Endodermal cell (in vitro differentiated cells): ENCODE data around the gene ARHGEF12. TPM values are rescaled to one million over a fixed set of nuclear protein-coding genes. Genes with fewer than 3 reads are reported as not detected.

Experiments used
- DNase-seq: peaks from one replicate; pipeline ENCODE4 v3.0.0-alpha.2; 2017
- H3K27ac ChIP-seq: 2 replicates; pipeline ENCODE4 v1.5.1; 2013; ENCODE audit warnings: mild to moderate bottlenecking, low read depth, low read length, moderate library complexity
- H3K27me3 ChIP-seq: 2 replicates; pipeline ENCODE4 v1.6.1; 2013; ENCODE audit warnings: mild to moderate bottlenecking, low read length, moderate library complexity; ENCODE audit not compliant: insufficient read depth, control insufficient read depth, poor library complexity, severe bottlenecking
- H3K36me3 ChIP-seq: 2 replicates; pipeline ENCODE4 v1.7.0; 2013; ENCODE audit warnings: mild to moderate bottlenecking, low read length, moderate library complexity; ENCODE audit not compliant: control insufficient read depth, insufficient read depth
- H3K4me1 ChIP-seq: one replicate; pipeline ENCODE4 v1.7.0; 2013; ENCODE audit warnings: low read length; ENCODE audit not compliant: control insufficient read depth, insufficient read depth
- H3K4me3 ChIP-seq: 2 replicates; pipeline ENCODE4 v1.5.1; 2013; ENCODE audit warnings: mild to moderate bottlenecking, low read length, moderate library complexity
- H3K9ac ChIP-seq: 2 replicates; pipeline ENCODE4 v1.6.1; 2013; ENCODE audit warnings: mild to moderate bottlenecking, low read length, moderate library complexity; ENCODE audit not compliant: poor library complexity, severe bottlenecking; ENCODE audit errors: extremely low read depth
- H3K9me3 ChIP-seq: 2 replicates; pipeline ENCODE4 v1.6.1; 2013; ENCODE audit warnings: mild to moderate bottlenecking, low read length, moderate library complexity; ENCODE audit not compliant: control insufficient read depth
- H3K27ac Mint-ChIP-seq: 2 replicates; pipeline ENCODE4 v1.8.0; 2020; ENCODE audit warnings: mixed read lengths
- H3K27me3 Mint-ChIP-seq: 2 replicates; pipeline ENCODE4 v1.8.0; 2021; ENCODE audit warnings: mild to moderate bottlenecking, mixed read lengths; ENCODE audit not compliant: insufficient read depth
- H3K36me3 Mint-ChIP-seq: 2 replicates; pipeline ENCODE4 v1.8.0; 2020; ENCODE audit warnings: low read depth, mixed read lengths
- H3K4me1 Mint-ChIP-seq: 2 replicates; pipeline ENCODE4 v1.8.0; 2020; ENCODE audit warnings: mixed read lengths
- H3K4me3 Mint-ChIP-seq: 2 replicates; pipeline ENCODE4 v1.8.0; 2020; ENCODE audit warnings: mild to moderate bottlenecking, moderate library complexity, mixed read lengths
- H3K9me3 Mint-ChIP-seq: 2 replicates; pipeline ENCODE4 v1.8.0; 2020; ENCODE audit warnings: mild to moderate bottlenecking, mixed read lengths
- WGBS, 2 experiments: methylation state at CpG; one replicate each; pipeline versions ENCODE4 v1.1.5 to v1.1.7; 2013; ENCODE audit warnings: missing lambda C conversion rate in 2 of 2, mixed read lengths in 1 of 2; ENCODE audit not compliant: insufficient coverage in 1 of 2, insufficient read length in 1 of 2; 5-methylcytosine and 5-hydroxymethylcytosine counted together
- total RNA-seq, 2 donors: library from RNA; stranded (reverse); fragmentation: NEBNext Ultra II Directional in 1 of 2; extraction: Animal tissue kit (Norgen Biotek cat#: 25700) in 1 of 2; gene quantifications; 2 replicates in 1 of 2; 3 replicates in 1 of 2; pipeline ENCODE4 v1.2.1, GENCODE V29; 2021
- TF ChIP-seq, protein P1 (sequence below): fragments of 200-600 bp; sonication (generic); conservative IDR thresholded peaks from 2 replicates; pipeline ENCODE4 v1.5.0; 2021; ENCODE audit warnings: antibody characterized with exemption, mild to moderate bottlenecking

ARHGEF12 gene
- total RNA-seq, 2 donors from 2014 or later: 35.3 to 38.7 TPM

DNA sequence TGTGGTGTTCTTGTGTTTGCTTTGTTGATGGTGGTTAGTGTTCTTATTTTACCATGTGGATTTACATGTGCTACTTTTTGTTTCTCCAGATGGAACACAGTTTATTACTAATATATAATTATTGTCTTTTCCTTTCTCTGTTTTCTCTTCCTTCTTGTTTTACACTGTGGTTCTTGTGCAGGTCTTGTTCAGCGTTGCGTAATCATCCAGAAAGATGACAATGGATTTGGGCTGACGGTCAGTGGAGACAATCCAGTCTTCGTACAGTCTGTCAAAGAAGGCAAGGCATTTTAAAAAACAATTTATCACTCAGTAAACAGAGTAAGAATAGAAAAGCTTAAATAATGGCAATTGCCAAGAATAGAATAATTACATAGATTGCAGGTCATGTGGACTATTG, 84.4 kb downstream of the ARHGEF12 start:
- Histone ChIP-seq H3K27me3 (no peaks in the 10 kb centered on the region), H3K4me1 (no peaks in the 10 kb centered on the region), H3K27ac (no peak overlapping the region), H3K4me3 (no peak overlapping the region), H3K36me3 (peaks cover 32% of the 10 kb centered on the region), H3K9me3 (no peaks in the 10 kb centered on the region), H3K9ac (no peak overlapping the region)
- H3K4me3 Mint-ChIP-seq: no peak overlapping the region
- H3K36me3 Mint-ChIP-seq: peaks cover 38% of the 10 kb centered on the region
- TF ChIP-seq, protein P1, sequence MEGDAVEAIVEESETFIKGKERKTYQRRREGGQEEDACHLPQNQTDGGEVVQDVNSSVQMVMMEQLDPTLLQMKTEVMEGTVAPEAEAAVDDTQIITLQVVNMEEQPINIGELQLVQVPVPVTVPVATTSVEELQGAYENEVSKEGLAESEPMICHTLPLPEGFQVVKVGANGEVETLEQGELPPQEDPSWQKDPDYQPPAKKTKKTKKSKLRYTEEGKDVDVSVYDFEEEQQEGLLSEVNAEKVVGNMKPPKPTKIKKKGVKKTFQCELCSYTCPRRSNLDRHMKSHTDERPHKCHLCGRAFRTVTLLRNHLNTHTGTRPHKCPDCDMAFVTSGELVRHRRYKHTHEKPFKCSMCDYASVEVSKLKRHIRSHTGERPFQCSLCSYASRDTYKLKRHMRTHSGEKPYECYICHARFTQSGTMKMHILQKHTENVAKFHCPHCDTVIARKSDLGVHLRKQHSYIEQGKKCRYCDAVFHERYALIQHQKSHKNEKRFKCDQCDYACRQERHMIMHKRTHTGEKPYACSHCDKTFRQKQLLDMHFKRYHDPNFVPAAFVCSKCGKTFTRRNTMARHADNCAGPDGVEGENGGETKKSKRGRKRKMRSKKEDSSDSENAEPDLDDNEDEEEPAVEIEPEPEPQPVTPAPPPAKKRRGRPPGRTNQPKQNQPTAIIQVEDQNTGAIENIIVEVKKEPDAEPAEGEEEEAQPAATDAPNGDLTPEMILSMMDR: no peak
- 91 to 100% methylated on average over 2 to 4 of the region's 4 CpGs for WGBS, 2 experiments
- peaks cover 2% of the 10 kb centered on the region for H3K4me1 Mint-ChIP-seq
- no peaks in the 10 kb centered on the region for H3K27me3 Mint-ChIP-seq
- DNase-seq: no peak
- H3K27ac Mint-ChIP-seq: no peak overlapping the region
- no peaks in the 10 kb centered on the region for H3K9me3 Mint-ChIP-seq

- H3K27me3 ChIP-seq: no peaks in the 10 kb centered on the region
- no peaks in the 10 kb centered on the region for H3K9me3 ChIP-seq
- Mint-ChIP-seq H3K27me3 (no peaks in the 10 kb centered on the region), H3K4me3 (no peak overlapping the region), H3K4me1 (peaks cover 2% of the 10 kb centered on the region), H3K36me3 (peaks cover 27% of the 10 kb centered on the region), H3K27ac (peak overlapping the region; percentile 46), H3K9me3 (no peaks in the 10 kb centered on the region)
- 86 to 94% methylated on average over 3 of the region's 3 CpGs for WGBS, 2 experiments
- H3K36me3 ChIP-seq: peaks cover 35% of the 10 kb centered on the region
- H3K4me1 ChIP-seq: no peaks in the 10 kb centered on the region
- no peak overlapping the region for H3K4me3 ChIP-seq
- H3K27ac ChIP-seq: no peak overlapping the region
- no peak for DNase-seq
- TF ChIP-seq, protein P1: no peak
- H3K9ac ChIP-seq: no peak overlapping the region
Observed at GRCh38 chr11:120424185-120424969, 88.2 kb downstream of the ARHGEF12 start.

GRCh38 chr11:120424970-120425332, 88.7 kb downstream of the ARHGEF12 start:
- Histone ChIP-seq H3K27ac (no peak overlapping the region), H3K4me3 (no peak overlapping the region), H3K9ac (no peak overlapping the region), H3K9me3 (no peaks in the 10 kb centered on the region), H3K36me3 (peaks cover 40% of the 10 kb centered on the region), H3K27me3 (no peaks in the 10 kb centered on the region), H3K4me1 (no peaks in the 10 kb centered on the region)
- TF ChIP-seq, protein P1: no peak
- 90 to 100% methylated on average over 2 to 3 of the region's 3 CpGs for WGBS, 2 experiments
- peaks cover 27% of the 10 kb centered on the region for H3K36me3 Mint-ChIP-seq
- no peak overlapping the region for H3K4me3 Mint-ChIP-seq
- H3K9me3 Mint-ChIP-seq: no peaks in the 10 kb centered on the region
- peak overlapping the region; percentile 46 for H3K27ac Mint-ChIP-seq
- no peaks in the 10 kb centered on the region for H3K27me3 Mint-ChIP-seq
- DNase-seq: no peak
- peaks cover 2% of the 10 kb centered on the region for H3K4me1 Mint-ChIP-seq
